HG02884 (cell line): Measurements from ENCODE around the gene LAMB4.

Experiments used
- ATAC-seq: cut with Tn5 transposase; IDR thresholded peaks from one replicate; pipeline ENCODE4 v1.9.1; 2021; ENCODE audit warnings: mild to moderate bottlenecking, moderate library complexity; ENCODE audit not compliant: unreplicated experiment

Gene LAMB4

GRCh38 chr7:108079648-108080591 lies 50.2 kb downstream of the LAMB4 start:
- ATAC-seq, result no peak

DNA sequence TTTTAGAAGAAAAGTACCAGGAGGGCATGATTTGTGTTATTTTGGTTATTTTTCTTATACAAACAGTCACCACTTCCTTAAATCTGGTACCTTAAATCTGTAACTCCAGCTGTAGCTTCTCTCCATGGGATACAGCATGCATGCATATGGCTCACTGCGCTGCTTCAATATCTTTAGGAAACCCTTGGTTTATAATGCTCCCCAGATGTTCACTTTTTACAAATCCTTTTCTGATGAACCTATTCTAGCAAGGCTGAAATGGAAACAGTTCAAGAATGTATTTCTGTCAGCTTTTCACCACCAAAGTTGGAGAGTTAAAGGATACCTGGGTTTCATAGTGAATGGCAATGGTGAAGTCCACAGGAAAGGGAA lies 50.9 kb downstream of the LAMB4 start:
- no peak for ATAC-seq

GRCh38 chr7:108078691-108079090 lies 51.5 kb downstream of the LAMB4 start:
- no peak for ATAC-seq

- no peak for ATAC-seq
Measured at GRCh38 chr7:108078211-108078673, 51.9 kb downstream of the LAMB4 start.

GRCh38 chr7:108077709-108078108 lies 52.5 kb downstream of the LAMB4 start:
- ATAC-seq, result no peak

GRCh38 chr7:108076156-108076555 lies 54.0 kb downstream of the LAMB4 start:
- ATAC-seq, result no peak

GRCh38 chr7:108073305-108074070 lies 56.7 kb downstream of the LAMB4 start:
- ATAC-seq, result no peak

GRCh38 chr7:108072739-108073138 lies 57.4 kb downstream of the LAMB4 start:
- no peak for ATAC-seq

DNA sequence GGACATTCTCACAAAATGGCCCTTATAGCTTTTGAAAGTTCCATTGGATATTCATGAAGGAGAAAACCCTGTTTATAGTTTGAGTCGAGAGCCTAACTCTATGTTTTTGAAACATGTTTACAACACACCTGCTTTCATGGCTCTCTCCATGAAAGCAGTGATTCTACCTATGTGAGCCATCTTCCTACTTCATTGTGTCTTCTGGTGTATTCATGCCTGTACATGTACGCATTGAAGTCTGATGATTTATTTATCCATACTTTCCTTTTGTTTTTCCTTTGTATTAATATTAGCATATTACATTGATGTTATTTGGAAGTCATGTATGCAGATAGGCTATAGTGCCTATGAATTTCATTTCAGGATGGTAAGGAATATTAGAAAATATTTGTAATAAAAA lies 58.0 kb downstream of the LAMB4 start:
- ATAC-seq, result no peak

GRCh38 chr7:108071551-108071950 lies 58.6 kb downstream of the LAMB4 start:
- no peak for ATAC-seq

DNA sequence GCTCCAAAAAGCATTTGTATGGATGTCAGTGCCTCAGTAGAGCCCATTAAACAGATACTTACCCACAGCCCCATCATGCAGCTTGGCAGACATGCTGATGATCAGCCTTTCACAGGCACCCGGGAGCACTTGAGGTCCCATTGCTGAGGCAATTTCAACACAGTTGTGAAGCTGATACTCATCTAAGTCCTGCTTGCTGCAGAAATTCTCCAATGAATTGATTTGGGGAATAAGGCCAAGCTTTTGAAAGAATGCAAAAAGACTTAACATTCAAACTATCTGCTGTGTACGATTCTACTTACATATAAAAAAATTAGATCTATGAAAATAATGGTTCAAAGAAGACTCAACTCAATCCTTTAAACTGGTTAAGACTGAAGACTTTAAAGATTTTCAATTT lies 60.5 kb downstream of the LAMB4 start:
- ATAC-seq, result no peak

DNA sequence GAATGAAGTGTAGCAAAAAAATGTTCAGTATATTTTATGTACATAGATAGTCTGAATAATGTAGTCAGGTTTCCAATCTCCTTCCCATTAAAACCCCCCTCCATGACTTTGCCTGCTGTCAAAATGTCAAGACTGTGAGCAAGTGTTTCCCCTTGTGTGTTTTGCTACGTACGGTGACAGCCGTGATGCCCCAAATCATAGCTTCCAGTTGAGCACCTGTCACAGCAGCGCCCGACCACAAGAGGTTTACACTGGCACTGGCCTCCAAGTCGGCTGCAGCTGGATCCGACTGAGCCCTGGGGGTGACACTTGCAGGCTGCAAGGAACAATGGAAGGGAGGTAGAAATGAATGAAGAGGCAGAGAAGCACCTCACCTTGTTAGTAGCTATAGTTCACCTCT lies 62.3 kb downstream of the LAMB4 start:
- no peak for ATAC-seq

DNA sequence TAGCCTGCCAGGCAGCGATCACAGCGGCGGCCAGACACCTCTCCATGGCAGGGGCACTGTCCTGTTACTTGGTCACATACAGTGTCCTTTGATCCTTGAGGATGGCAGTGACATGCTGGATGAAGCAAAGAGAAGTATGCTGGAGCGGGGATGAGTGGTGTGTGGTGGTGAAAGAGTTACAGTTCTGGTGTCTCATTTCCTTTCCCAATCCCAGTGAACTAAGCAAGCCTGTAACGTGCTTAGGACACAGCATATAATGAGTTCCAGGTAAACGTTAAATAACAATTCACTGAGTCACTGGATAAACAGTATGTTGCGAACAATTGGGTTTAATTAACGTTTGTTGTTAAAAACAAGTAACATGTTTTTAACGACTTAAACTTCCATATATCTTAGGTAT lies 63.7 kb downstream of the LAMB4 start:
- no peak for ATAC-seq

- peak; percentile 48 for ATAC-seq
Measured at GRCh38 chr7:108063520-108063933, 66.6 kb downstream of the LAMB4 start.

DNA sequence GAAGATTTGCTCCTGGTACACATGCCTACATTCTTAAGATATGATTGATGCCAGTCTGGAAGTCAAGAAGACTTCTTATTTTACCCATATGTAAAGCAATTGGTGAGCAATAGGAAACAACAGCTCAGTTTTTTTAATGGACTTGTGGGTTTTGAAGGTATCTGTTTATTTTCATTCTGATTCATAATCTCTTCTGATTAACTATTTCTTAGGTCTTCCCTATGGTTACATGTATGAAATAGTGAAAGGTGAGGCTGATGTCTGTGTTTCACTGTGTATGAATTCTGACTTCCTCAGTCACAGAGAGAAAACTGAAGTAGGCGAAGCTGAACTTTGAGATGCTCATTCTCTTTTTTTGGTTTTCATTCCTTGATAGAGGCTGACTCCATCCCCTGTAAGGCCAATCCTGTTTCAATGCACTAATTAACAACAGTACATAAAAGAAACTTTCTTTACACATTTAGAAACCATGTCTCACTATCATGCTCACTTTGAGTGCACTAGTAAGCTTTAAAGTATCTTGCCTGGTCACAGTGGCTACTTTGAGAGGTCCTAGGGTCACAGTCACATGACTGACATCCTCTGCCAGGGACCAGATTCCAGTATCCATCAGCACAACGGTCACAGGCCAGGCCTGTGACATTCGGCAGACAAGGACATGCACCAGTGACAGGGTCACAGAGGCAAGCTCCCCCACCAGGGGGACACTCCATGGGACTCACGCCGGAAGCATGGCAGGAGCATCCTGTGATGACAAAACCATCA lies 67.7 kb downstream of the LAMB4 start:
- no peak for ATAC-seq

DNA sequence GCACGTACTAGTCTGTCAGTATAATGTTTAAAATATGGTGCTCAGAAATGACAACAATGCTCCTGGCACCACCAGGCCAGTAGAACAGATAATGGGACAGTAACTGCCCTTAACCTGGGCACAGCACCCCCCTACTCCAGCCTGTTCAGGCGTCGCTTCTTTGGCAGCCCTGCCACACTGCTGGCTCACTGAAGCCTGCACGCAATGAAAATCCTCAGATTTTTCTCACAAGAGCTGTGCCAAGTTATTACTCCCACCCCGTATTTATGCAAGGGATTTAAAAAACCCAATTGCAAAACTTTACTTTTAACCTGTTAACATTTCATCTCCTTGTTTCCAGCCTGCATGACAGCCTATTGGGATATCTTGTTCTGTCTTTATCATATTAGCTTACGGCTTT lies 70.6 kb downstream of the LAMB4 start:
- no peak for ATAC-seq

- no peak for ATAC-seq
Measured at GRCh38 chr7:108057951-108058481, 72.1 kb downstream of the LAMB4 start.

- ATAC-seq, result no peak
Measured at GRCh38 chr7:108055611-108056021, 74.5 kb downstream of the LAMB4 start.

DNA sequence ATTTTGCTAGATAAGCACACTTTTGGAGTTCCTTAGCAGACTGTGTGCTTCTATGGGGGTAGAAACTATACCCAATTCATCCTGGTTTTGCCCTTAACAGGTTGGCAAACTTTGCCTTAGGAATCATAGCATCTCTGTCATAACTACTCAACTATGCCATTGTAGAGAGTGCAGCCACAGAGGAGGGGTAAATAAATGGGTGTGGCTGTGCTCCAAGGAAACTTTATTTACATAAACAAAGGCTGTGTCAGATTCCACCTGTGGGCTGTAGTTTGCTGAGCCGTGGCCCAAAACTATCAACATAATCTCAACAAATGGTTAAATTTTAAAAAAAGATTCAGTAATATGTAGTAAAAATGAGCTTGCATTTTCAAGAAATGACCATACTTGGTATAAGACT lies 75.6 kb downstream of the LAMB4 start:
- ATAC-seq, result no peak

- no peak for ATAC-seq
Measured at GRCh38 chr7:108053250-108053649, 76.9 kb downstream of the LAMB4 start.

DNA sequence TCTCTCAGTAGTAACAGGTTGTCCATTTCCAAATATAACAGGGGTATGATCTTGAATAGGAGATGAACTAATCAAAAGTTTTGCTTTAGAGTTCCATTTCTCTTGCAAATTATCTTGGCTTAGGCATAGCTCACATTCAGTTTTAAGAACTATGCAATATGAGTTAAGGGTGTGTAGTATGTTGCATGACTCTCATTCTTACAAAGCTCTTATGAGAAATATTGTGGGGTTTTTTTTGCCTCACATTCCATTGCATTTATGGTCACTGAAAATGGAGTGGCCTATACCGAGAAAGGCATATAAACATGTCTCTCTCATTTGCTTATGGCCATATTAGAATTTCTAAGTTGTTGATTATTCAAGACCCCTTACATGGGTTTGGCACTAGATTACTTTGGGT lies 78.7 kb downstream of the LAMB4 start:
- no peak for ATAC-seq
